ENCODE results near the gene NHLRC3. TPM values are rescaled to one million over a fixed set of nuclear protein-coding genes. Genes with fewer than 3 reads are reported as not detected.

Gene NHLRC3
- total RNA-seq, 6 experiments from 2014 or later = 11.2 to 20.9 (median 15.7) TPM

DNA sequence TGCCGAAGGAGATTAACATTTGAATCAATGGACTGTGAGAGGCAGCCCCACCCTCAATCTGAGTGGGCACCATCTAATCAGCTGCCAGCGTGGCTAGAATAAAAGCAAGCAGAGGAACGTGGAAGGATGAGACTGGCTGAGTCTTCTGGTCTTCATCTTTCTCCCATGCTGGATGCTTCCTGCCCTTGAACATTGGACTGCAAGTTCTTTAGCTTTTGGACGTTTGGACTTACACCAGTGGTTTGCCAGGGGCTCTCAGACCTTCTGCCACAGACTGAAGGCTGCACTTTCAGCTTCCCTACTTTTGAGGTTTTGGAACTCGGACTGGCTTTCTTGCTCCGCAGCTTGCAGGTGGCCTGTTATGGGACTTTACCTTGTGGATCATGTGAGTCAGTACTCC lies 14.7 kb downstream of the NHLRC3 start:
- no peak for ATAC-seq
- no peak for DNase-seq
- H3K4me3 ChIP-seq = no peak overlapping the region
- H3K4me1 ChIP-seq = no peaks in the 10 kb centered on the region
- intact Hi-C loops (cut with DNase I) = no loop called here
- 87% methylated on average over 6 of the region's 6 CpGs for WGBS (ENCODE audit: insufficient coverage, low coverage, low lambda C conversion rate, missing lambda C conversion rate)
- no peak overlapping the region for H3K27ac ChIP-seq
- H3K27me3 ChIP-seq = no peaks in the 10 kb centered on the region
- no peaks in the 10 kb centered on the region for H3K9me3 ChIP-seq
- H3K36me3 ChIP-seq = peaks cover 0 to 11% (median 0%) of the 10 kb centered on the region in 4 donors
- no peak for TF ChIP-seq POLR2A (IDR thresholded peaks at IDR 0.05)
- TF ChIP-seq, protein P1, sequence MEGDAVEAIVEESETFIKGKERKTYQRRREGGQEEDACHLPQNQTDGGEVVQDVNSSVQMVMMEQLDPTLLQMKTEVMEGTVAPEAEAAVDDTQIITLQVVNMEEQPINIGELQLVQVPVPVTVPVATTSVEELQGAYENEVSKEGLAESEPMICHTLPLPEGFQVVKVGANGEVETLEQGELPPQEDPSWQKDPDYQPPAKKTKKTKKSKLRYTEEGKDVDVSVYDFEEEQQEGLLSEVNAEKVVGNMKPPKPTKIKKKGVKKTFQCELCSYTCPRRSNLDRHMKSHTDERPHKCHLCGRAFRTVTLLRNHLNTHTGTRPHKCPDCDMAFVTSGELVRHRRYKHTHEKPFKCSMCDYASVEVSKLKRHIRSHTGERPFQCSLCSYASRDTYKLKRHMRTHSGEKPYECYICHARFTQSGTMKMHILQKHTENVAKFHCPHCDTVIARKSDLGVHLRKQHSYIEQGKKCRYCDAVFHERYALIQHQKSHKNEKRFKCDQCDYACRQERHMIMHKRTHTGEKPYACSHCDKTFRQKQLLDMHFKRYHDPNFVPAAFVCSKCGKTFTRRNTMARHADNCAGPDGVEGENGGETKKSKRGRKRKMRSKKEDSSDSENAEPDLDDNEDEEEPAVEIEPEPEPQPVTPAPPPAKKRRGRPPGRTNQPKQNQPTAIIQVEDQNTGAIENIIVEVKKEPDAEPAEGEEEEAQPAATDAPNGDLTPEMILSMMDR (IDR thresholded peaks at IDR 0.05) = no peak

DNA sequence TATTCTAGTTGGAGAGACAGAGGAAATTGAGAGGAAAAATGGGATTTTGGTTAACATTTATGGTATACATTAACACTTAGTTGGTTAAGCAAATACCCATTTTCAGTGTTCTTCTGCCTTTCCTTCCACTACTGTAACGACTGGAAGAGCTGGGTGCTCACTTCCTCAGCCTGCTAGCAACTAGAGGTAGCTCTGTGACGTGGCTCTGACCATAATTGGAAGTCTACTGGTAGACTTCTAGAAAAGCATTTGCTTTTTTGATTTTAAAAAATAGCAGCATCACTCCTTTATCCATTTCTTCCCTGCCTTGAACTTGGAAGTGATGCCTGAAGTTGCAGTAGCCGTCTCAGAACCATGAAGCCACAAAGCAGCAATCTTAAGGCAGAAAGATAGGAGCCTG lies 15.9 kb downstream of the NHLRC3 start:
- TF ChIP-seq POLR2A (IDR thresholded peaks at IDR 0.05) = no peak
- Histone ChIP-seq H3K4me1 (no peaks in the 10 kb centered on the region), H3K9me3 (no peaks in the 10 kb centered on the region), H3K27me3 (no peaks in the 10 kb centered on the region), H3K36me3 (peaks cover 0 to 4% (median 0%) of the 10 kb centered on the region in 4 donors), H3K4me3 (no peak overlapping the region), H3K27ac (no peak overlapping the region)
- no peak for DNase-seq
- no peak for ATAC-seq
- 94% methylated on average over 3 of the region's 3 CpGs for WGBS (ENCODE audit: insufficient coverage, low coverage, low lambda C conversion rate, missing lambda C conversion rate)
- intact Hi-C loops (cut with DNase I) = no loop called here

DNA sequence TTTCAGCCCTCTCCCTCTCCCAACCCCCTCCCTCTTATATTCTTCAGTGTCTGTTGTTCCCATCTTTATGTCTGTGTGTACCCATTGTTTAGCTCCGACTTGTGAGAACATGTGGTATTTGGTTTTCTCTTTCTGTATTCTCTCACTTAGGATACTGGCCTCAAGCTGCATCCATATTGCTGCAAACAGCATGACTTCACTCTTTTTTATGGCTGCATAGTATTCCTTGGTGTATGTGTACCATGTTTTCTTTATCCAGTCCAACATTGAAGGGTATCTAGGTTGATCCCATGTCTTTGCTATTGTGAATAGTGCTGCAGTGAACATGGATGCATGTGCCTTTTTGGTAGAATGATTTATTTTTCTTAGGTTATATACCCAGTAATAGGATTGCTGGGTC lies 17.8 kb downstream of the NHLRC3 start:
- Histone ChIP-seq H3K27me3 (no peaks in the 10 kb centered on the region), H3K4me3 (no peak overlapping the region), H3K4me1 (no peaks in the 10 kb centered on the region), H3K27ac (no peak overlapping the region), H3K36me3 (no peaks in the 10 kb centered on the region), H3K9me3 (no peaks in the 10 kb centered on the region)
- DNase-seq = no peak
- TF ChIP-seq, protein P1 (IDR thresholded peaks at IDR 0.05) = no peak
- TF ChIP-seq POLR2A (IDR thresholded peaks at IDR 0.05) = no peak
- intact Hi-C loops (cut with DNase I) = no loop called here
- WGBS (ENCODE audit: insufficient coverage, low coverage, low lambda C conversion rate, missing lambda C conversion rate) = 91% methylated on average over 1 of the region's 1 CpG
- no peak for ATAC-seq

DNA sequence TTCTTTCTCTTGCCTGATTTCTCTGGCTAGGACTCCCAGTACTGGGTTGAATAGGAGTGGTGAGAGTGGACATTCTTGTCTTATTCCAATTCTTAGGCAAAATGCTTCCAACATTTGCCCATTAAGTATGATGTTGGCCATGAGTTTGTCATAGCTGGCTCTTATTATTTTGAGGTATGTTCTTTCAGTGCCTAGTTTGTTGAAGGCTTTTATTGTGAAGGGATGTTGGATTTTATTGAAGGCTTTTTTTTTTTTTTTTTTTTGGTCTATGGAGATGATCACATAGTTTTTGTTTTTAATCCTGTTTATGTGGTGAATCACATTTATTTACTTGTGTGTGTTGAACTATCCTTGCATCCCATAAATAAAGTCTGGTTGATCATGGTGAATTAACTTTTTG lies 19.8 kb downstream of the NHLRC3 start:
- no peaks in the 10 kb centered on the region for H3K36me3 ChIP-seq
- DNase-seq = no peak
- no peaks in the 10 kb centered on the region for H3K9me3 ChIP-seq
- no peak for ATAC-seq
- intact Hi-C loops (cut with DNase I) = no loop called here
- no peak overlapping the region for H3K27ac ChIP-seq
- no peaks in the 10 kb centered on the region for H3K27me3 ChIP-seq
- H3K4me1 ChIP-seq = no peaks in the 10 kb centered on the region
- no peak overlapping the region for H3K4me3 ChIP-seq
- TF ChIP-seq, protein P1 (IDR thresholded peaks at IDR 0.05) = no peak
- no peak for TF ChIP-seq POLR2A (IDR thresholded peaks at IDR 0.05)

DNA sequence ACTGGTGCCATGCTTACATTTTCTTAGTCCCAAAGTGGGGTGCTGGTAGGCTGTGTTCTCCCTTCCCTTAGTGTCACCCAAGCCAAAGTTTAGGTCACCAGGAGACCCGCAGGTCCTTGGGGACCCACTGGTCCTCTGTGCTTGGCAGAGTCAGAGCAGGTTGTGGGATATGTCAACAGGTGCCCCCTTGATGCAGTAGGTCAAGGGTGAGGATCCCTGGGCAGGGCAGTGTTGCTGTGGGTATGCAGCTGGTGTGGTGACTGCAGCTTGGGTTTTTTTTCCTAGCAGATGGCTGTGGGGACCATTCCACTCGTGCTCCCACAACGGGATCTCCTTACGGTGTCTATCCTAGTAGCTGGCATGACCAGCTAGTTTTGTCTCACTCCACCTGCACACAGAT lies 23.7 kb downstream of the NHLRC3 start:
- H3K27me3 ChIP-seq = no peaks in the 10 kb centered on the region
- DNase-seq (no peak), ATAC-seq (no peak)
- no peaks in the 10 kb centered on the region for H3K9me3 ChIP-seq
- no peaks in the 10 kb centered on the region for H3K36me3 ChIP-seq
- no peaks in the 10 kb centered on the region for H3K4me1 ChIP-seq
- TF ChIP-seq, protein P1 (IDR thresholded peaks at IDR 0.05) = no peak
- TF ChIP-seq POLR2A (IDR thresholded peaks at IDR 0.05) = no peak
- 86% methylated on average over 1 of the region's 4 CpGs for WGBS (ENCODE audit: insufficient coverage, low coverage, low lambda C conversion rate, missing lambda C conversion rate)
- intact Hi-C loops (cut with DNase I) = no loop called here
- no peak overlapping the region for H3K27ac ChIP-seq
- H3K4me3 ChIP-seq = no peak overlapping the region

Measured in right lobe of liver (tissue), 6 donors.